Chondrocyte (in vitro differentiated cells): ENCODE measurements around the gene TCEAL8. TPM values are rescaled to one million over a fixed set of nuclear protein-coding genes. Genes with fewer than 3 reads are reported as not detected.
A peak's percentile ranks its signal among the peaks of the same experiment; 100 is the strongest.

Experiments
- DNase-seq: peaks from one replicate; pipeline ENCODE4 v3.0.0; 2021; ENCODE audit warnings: mixed read lengths, low spot score
- H3K27ac Mint-ChIP-seq: one replicate; pipeline ENCODE4 v1.8.0; 2021; ENCODE audit warnings: mild to moderate bottlenecking, moderate library complexity, mixed read lengths; ENCODE audit not compliant: unreplicated experiment
- H3K27me3 Mint-ChIP-seq: 2 replicates; pipeline ENCODE4 v1.8.0; 2021; ENCODE audit warnings: low read depth, mixed read lengths
- H3K36me3 Mint-ChIP-seq: 2 replicates; pipeline ENCODE4 v1.8.0; 2021; ENCODE audit warnings: low read depth, mixed read lengths
- H3K4me1 Mint-ChIP-seq: 2 replicates; pipeline ENCODE4 v1.8.0; 2021; ENCODE audit warnings: low read depth, mild to moderate bottlenecking, mixed read lengths
- H3K4me3 Mint-ChIP-seq: one replicate; pipeline ENCODE4 v1.8.0; 2021; ENCODE audit warnings: mild to moderate bottlenecking, moderate library complexity, mixed read lengths; ENCODE audit not compliant: unreplicated experiment
- H3K9me3 Mint-ChIP-seq: 2 replicates; pipeline ENCODE4 v1.8.0; 2021; ENCODE audit warnings: low read depth, mixed read lengths
- total RNA-seq: library from RNA; stranded (reverse); gene quantifications from 3 replicates; pipeline ENCODE4 v1.2.1, GENCODE V29; 2021
- TF ChIP-seq, protein P1 (sequence below): fragments of 200-600 bp; sonication (generic); IDR thresholded peaks from 2 replicates; pipeline ENCODE4 v1.5.0; 2021; ENCODE audit warnings: antibody characterized with exemption, mild to moderate bottlenecking, moderate library complexity

The TCEAL8 gene
- total RNA-seq, 1 donor from 2014 or later: 84.3 TPM

DNA sequence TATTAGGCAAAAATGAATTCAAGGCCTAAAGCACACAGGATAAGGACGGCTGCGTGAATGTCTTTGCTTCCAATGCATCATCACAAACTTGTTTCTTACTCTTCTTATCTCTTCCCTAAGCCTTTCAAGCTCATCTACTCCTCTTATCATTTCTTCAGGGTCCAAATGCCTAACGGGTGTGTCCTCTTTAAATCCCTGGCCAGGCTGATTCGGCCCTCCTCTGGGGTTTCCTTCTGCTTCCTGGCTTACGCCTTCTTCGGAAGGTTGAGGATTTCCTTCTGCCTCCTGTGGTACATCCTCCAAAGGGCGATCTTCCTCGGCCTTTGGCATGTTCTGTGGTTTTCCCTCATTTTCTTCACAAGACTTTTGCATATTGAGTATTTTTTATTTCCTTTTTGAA is 1.3 kb downstream of the TCEAL8 start:
- H3K27me3 Mint-ChIP-seq: no peaks in the 10 kb centered on the region
- no peaks in the 10 kb centered on the region for H3K9me3 Mint-ChIP-seq
- no peak for DNase-seq
- H3K27ac Mint-ChIP-seq: peak overlapping the region; percentile 81
- peak overlapping the region; percentile 93 for H3K4me3 Mint-ChIP-seq
- H3K4me1 Mint-ChIP-seq: peaks cover 10% of the 10 kb centered on the region
- TF ChIP-seq, protein P1, sequence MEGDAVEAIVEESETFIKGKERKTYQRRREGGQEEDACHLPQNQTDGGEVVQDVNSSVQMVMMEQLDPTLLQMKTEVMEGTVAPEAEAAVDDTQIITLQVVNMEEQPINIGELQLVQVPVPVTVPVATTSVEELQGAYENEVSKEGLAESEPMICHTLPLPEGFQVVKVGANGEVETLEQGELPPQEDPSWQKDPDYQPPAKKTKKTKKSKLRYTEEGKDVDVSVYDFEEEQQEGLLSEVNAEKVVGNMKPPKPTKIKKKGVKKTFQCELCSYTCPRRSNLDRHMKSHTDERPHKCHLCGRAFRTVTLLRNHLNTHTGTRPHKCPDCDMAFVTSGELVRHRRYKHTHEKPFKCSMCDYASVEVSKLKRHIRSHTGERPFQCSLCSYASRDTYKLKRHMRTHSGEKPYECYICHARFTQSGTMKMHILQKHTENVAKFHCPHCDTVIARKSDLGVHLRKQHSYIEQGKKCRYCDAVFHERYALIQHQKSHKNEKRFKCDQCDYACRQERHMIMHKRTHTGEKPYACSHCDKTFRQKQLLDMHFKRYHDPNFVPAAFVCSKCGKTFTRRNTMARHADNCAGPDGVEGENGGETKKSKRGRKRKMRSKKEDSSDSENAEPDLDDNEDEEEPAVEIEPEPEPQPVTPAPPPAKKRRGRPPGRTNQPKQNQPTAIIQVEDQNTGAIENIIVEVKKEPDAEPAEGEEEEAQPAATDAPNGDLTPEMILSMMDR: no peak
- H3K36me3 Mint-ChIP-seq: peaks cover 7% of the 10 kb centered on the region

DNA sequence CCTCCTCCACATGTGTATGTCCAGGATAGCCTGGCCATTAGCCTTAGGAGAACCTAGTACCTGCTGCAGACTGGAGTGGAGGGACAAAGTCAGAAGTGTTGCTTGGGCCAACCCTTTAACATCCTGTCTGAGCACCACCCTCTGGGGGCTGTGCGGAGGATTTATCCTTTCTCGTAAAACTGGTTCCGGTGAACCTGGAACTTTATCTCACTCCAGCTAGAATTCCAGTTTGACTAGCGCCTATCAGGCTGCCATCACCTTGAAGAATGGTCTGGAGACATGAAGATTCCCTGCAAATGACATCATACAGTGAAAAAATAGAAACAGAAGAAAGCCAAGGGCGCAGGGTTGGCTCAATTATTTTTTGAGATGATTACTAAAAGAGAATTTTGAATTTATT is 4.0 kb downstream of the TCEAL8 start:
- no peak overlapping the region for H3K4me3 Mint-ChIP-seq
- H3K36me3 Mint-ChIP-seq: peaks cover 7% of the 10 kb centered on the region
- no peaks in the 10 kb centered on the region for H3K27me3 Mint-ChIP-seq
- no peak overlapping the region for H3K27ac Mint-ChIP-seq
- TF ChIP-seq, protein P1: no peak
- no peak for DNase-seq
- no peaks in the 10 kb centered on the region for H3K9me3 Mint-ChIP-seq
- H3K4me1 Mint-ChIP-seq: peaks cover 10% of the 10 kb centered on the region

DNA sequence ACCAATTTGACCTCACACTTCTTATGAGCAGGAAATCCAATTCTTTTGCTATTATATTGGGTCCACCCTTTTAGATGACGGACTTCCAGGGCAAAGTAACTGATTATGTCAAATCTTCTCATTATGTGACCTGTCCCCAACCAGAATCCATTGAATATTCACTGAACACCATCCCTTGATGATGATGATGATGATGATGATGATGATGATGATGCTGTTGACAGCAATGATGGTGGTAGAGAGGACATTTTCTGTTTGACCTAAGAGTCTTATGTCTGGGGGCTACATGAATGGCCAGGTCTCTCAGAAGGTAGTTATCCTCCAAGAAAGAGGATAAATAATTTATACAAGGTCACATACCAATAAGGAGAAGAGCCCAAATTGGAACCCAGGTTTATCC is 5.2 kb downstream of the TCEAL8 start:
- TF ChIP-seq, protein P1: no peak
- DNase-seq: no peak
- peaks cover 7% of the 10 kb centered on the region for H3K36me3 Mint-ChIP-seq
- H3K4me1 Mint-ChIP-seq: peaks cover 10% of the 10 kb centered on the region
- no peak overlapping the region for H3K4me3 Mint-ChIP-seq
- H3K27ac Mint-ChIP-seq: no peak overlapping the region
- H3K9me3 Mint-ChIP-seq: no peaks in the 10 kb centered on the region
- H3K27me3 Mint-ChIP-seq: no peaks in the 10 kb centered on the region

DNA sequence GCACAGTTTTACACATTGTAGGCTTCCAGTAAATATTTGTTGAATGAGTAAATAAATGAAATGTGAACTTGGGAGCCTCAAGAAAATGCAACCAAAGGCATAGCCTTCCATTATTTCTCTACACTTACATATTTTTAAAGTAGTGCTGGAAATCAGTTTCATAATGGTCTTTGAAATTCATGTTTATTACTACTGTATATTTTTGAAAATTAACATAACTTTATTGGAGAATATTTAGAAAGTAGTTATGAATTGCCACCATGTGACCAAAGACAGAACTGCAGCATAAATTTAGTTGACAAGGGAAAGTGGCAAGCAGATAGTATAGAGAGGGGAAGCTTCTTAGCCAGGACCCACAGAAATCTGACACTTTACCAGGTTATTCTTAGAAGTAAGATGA is 6.4 kb downstream of the TCEAL8 start:
- TF ChIP-seq, protein P1: peak; percentile 78
- H3K27me3 Mint-ChIP-seq: no peaks in the 10 kb centered on the region
- peaks cover 3% of the 10 kb centered on the region for H3K4me1 Mint-ChIP-seq
- H3K4me3 Mint-ChIP-seq: no peak overlapping the region
- no peaks in the 10 kb centered on the region for H3K9me3 Mint-ChIP-seq
- no peak overlapping the region for H3K27ac Mint-ChIP-seq
- DNase-seq: no peak
- peaks cover 4% of the 10 kb centered on the region for H3K36me3 Mint-ChIP-seq

DNA sequence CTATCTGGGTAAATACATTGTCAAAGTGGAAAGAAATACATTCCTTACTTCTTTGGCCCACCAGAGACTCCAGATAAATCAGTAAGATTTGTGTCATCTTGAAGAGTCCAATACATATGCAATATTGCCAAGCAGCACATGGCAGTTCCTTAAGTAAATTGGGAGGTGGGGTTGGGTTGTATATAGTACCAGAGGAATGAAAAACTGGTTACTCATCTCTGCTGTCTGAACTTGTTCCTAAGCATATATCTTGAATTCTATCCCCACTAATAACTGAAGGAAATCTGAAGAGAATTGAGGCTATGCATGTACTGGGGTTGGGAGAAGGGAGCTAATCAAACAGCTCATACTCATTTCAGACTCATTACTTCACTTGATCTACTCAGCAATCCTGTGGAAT is 14.8 kb downstream of the TCEAL8 start:
- Mint-ChIP-seq H3K27ac (no peak overlapping the region), H3K9me3 (no peaks in the 10 kb centered on the region), H3K4me1 (no peaks in the 10 kb centered on the region), H3K36me3 (no peaks in the 10 kb centered on the region), H3K27me3 (peaks cover 6% of the 10 kb centered on the region), H3K4me3 (no peak overlapping the region)
- TF ChIP-seq, protein P1: no peak
- DNase-seq: no peak
